ENCODE data around the gene ARHGEF11. TPM values are rescaled to one million over a fixed set of nuclear protein-coding genes. Genes with fewer than 3 reads are reported as not detected.

Gene ARHGEF11
- total RNA-seq, 1 experiment from 2014 or later = 45.5 TPM

- intact Hi-C loops (cut with micrococcal nuclease; ENCODE audit: unreplicated experiment) = no loop called here
- H3K36me3 ChIP-seq (ENCODE audit: control insufficient read depth, insufficient read depth, low read length) = peaks cover 6% of the 10 kb centered on the region
- Mint-ChIP-seq H3K4me3 (ENCODE audit: unreplicated experiment) (no peak overlapping the region), H3K9me3 (ENCODE audit: unreplicated experiment) (no peaks in the 10 kb centered on the region), H3K27me3 (ENCODE audit: insufficient read depth, unreplicated experiment) (no peaks in the 10 kb centered on the region), H3K36me3 (ENCODE audit: insufficient read depth, unreplicated experiment) (peaks cover 60% of the 10 kb centered on the region), H3K4me1 (ENCODE audit: low read depth, unreplicated experiment) (no peaks in the 10 kb centered on the region), H3K27ac (ENCODE audit: unreplicated experiment) (no peak overlapping the region)
- ChIA-PET CTCF (no interaction called here), POLR2A (no interaction called here)
- H3K9me3 ChIP-seq = no peaks in the 10 kb centered on the region
- H3K27me3 ChIP-seq (replicated peaks; ENCODE audit: control insufficient read depth, insufficient read depth, low read length) = no peaks in the 10 kb centered on the region
- no TSS peak for BruUV-seq (replicated peaks)
- H3K4me1 ChIP-seq = no peaks in the 10 kb centered on the region
- DNase-seq = no peak
- no peak for TF ChIP-seq CTCF (IDR thresholded peaks at IDR 0.05; ENCODE audit: insufficient read depth in 1 of 2, low read depth in 1 of 2, low read length in 1 of 2, severe bottlenecking in 1 of 2, unreplicated experiment in 1 of 2)
- H3K4me3 ChIP-seq (ENCODE audit: low read depth, low read length) = no peak overlapping the region
Measured at GRCh38 chr1:156944268-156944667, 101.3 kb downstream of the ARHGEF11 start.

- intact Hi-C loops (cut with micrococcal nuclease; ENCODE audit: unreplicated experiment) = no loop called here
- Mint-ChIP-seq H3K27me3 (ENCODE audit: insufficient read depth, unreplicated experiment) (no peaks in the 10 kb centered on the region), H3K9me3 (ENCODE audit: unreplicated experiment) (no peaks in the 10 kb centered on the region), H3K27ac (ENCODE audit: unreplicated experiment) (no peak overlapping the region), H3K4me1 (ENCODE audit: low read depth, unreplicated experiment) (no peaks in the 10 kb centered on the region), H3K36me3 (ENCODE audit: insufficient read depth, unreplicated experiment) (peaks cover 65% of the 10 kb centered on the region), H3K4me3 (ENCODE audit: unreplicated experiment) (no peak overlapping the region)
- ChIA-PET CTCF (no interaction called here), POLR2A (no interaction called here)
- H3K36me3 ChIP-seq (ENCODE audit: control insufficient read depth, insufficient read depth, low read length) = peaks cover 6% of the 10 kb centered on the region
- H3K4me3 ChIP-seq (ENCODE audit: low read depth, low read length) = no peak overlapping the region
- no peaks in the 10 kb centered on the region for H3K27me3 ChIP-seq (replicated peaks; ENCODE audit: control insufficient read depth, insufficient read depth, low read length)
- no peaks in the 10 kb centered on the region for H3K9me3 ChIP-seq
- no peak for TF ChIP-seq CTCF (IDR thresholded peaks at IDR 0.05; ENCODE audit: insufficient read depth in 1 of 2, low read depth in 1 of 2, low read length in 1 of 2, severe bottlenecking in 1 of 2, unreplicated experiment in 1 of 2)
- no peaks in the 10 kb centered on the region for H3K4me1 ChIP-seq
- DNase-seq = peak in 1 of 2 experiments; percentile 15
- no TSS peak for BruUV-seq (replicated peaks)
Measured at GRCh38 chr1:156943756-156944155, 101.8 kb downstream of the ARHGEF11 start.

- CTCF ChIA-PET = no interaction called here
- H3K36me3 ChIP-seq (ENCODE audit: control insufficient read depth, insufficient read depth, low read length) = peaks cover 8% of the 10 kb centered on the region
Measured at GRCh38 chr1:156942576-156942975, 103.0 kb downstream of the ARHGEF11 start.

More at GRCh38 chr1:156942576-156942975, 103.0 kb downstream of the ARHGEF11 start:
- H3K27me3 ChIP-seq (replicated peaks; ENCODE audit: control insufficient read depth, insufficient read depth, low read length) = no peaks in the 10 kb centered on the region
- Mint-ChIP-seq H3K4me1 (ENCODE audit: low read depth, unreplicated experiment) (no peaks in the 10 kb centered on the region), H3K36me3 (ENCODE audit: insufficient read depth, unreplicated experiment) (peaks cover 62% of the 10 kb centered on the region), H3K9me3 (ENCODE audit: unreplicated experiment) (no peaks in the 10 kb centered on the region), H3K4me3 (ENCODE audit: unreplicated experiment) (no peak overlapping the region), H3K27me3 (ENCODE audit: insufficient read depth, unreplicated experiment) (no peaks in the 10 kb centered on the region), H3K27ac (ENCODE audit: unreplicated experiment) (no peak overlapping the region)
- H3K4me3 ChIP-seq (ENCODE audit: low read depth, low read length) = no peak overlapping the region
- intact Hi-C loops (cut with micrococcal nuclease; ENCODE audit: unreplicated experiment) = no loop called here
- POLR2A ChIA-PET = no interaction called here
- no peak for DNase-seq
- H3K9me3 ChIP-seq = no peaks in the 10 kb centered on the region
- BruUV-seq (replicated peaks) = no TSS peak
- H3K4me1 ChIP-seq = no peaks in the 10 kb centered on the region
- no peak for TF ChIP-seq CTCF (IDR thresholded peaks at IDR 0.05; ENCODE audit: insufficient read depth in 1 of 2, low read depth in 1 of 2, low read length in 1 of 2, severe bottlenecking in 1 of 2, unreplicated experiment in 1 of 2)

Data from Caco-2 (cell line).